NCI-H2227 treated with DMSO at 0.1 percent for 48 hours (cell line): ENCODE results near the gene IFNGR2.
A peak's percentile ranks its signal among the peaks of the same experiment; 100 is the strongest.
"Not testable (repeated sequence)": the region's sequence is repeated elsewhere in the genome, so short reads cannot be mapped to it uniquely, and the experiment has no call there.

Source experiments
- DNase-seq: peaks from one replicate; lab custom pipeline; 2025; lab: John Stamatoyannopoulos, UW

IFNGR2 gene

GRCh38 chr21:33402001-33402979 lies 923 bp upstream of the IFNGR2 start:
- peak; percentile 42 for DNase-seq

GRCh38 chr21:33403786-33404585 lies 773 bp downstream of the IFNGR2 start:
- DNase-seq: peak; percentile 58

GRCh38 chr21:33406493-33406892 lies 3.3 kb downstream of the IFNGR2 start:
- DNase-seq: no peak

GRCh38 chr21:33411949-33412430 lies 8.8 kb downstream of the IFNGR2 start:
- DNase-seq: no peak

GRCh38 chr21:33412439-33412831 lies 9.2 kb downstream of the IFNGR2 start:
- not testable (repeated sequence) for DNase-seq

- no peak for DNase-seq
Observed at GRCh38 chr21:33412832-33413519, 9.8 kb downstream of the IFNGR2 start.

- DNase-seq: no peak
Observed at GRCh38 chr21:33414068-33414467, 10.9 kb downstream of the IFNGR2 start.

GRCh38 chr21:33414926-33415325 lies 11.7 kb downstream of the IFNGR2 start:
- DNase-seq: no peak

GRCh38 chr21:33418691-33419090 lies 15.5 kb downstream of the IFNGR2 start:
- DNase-seq: no peak

GRCh38 chr21:33419538-33420123 lies 16.4 kb downstream of the IFNGR2 start:
- no peak for DNase-seq

GRCh38 chr21:33421713-33422393 lies 18.6 kb downstream of the IFNGR2 start:
- no peak for DNase-seq

GRCh38 chr21:33424214-33424613 lies 21.0 kb downstream of the IFNGR2 start:
- DNase-seq: no peak

GRCh38 chr21:33425825-33426224 lies 22.6 kb downstream of the IFNGR2 start:
- no peak for DNase-seq

GRCh38 chr21:33427051-33427450 lies 23.8 kb downstream of the IFNGR2 start:
- no peak for DNase-seq

- no peak for DNase-seq
Observed at GRCh38 chr21:33428669-33429068, 25.5 kb downstream of the IFNGR2 start.

GRCh38 chr21:33430858-33431257 lies 27.6 kb downstream of the IFNGR2 start:
- no peak for DNase-seq

GRCh38 chr21:33432496-33432895 lies 29.3 kb downstream of the IFNGR2 start:
- DNase-seq: no peak

- no peak for DNase-seq
Observed at GRCh38 chr21:33433001-33433400, 29.8 kb downstream of the IFNGR2 start.

GRCh38 chr21:33433425-33434114 lies 30.4 kb downstream of the IFNGR2 start:
- no peak for DNase-seq

- no peak for DNase-seq
Observed at GRCh38 chr21:33434770-33435360, 31.7 kb downstream of the IFNGR2 start.
